ENCODE results near the gene MSH3. TPM values are rescaled to one million over a fixed set of nuclear protein-coding genes. Genes with fewer than 3 reads are reported as not detected.

Gene MSH3
- polyA plus RNA-seq, 2 of the 4 experiments (the other 2 are of a cell fraction): 9.3 to 13.1 TPM

DNA sequence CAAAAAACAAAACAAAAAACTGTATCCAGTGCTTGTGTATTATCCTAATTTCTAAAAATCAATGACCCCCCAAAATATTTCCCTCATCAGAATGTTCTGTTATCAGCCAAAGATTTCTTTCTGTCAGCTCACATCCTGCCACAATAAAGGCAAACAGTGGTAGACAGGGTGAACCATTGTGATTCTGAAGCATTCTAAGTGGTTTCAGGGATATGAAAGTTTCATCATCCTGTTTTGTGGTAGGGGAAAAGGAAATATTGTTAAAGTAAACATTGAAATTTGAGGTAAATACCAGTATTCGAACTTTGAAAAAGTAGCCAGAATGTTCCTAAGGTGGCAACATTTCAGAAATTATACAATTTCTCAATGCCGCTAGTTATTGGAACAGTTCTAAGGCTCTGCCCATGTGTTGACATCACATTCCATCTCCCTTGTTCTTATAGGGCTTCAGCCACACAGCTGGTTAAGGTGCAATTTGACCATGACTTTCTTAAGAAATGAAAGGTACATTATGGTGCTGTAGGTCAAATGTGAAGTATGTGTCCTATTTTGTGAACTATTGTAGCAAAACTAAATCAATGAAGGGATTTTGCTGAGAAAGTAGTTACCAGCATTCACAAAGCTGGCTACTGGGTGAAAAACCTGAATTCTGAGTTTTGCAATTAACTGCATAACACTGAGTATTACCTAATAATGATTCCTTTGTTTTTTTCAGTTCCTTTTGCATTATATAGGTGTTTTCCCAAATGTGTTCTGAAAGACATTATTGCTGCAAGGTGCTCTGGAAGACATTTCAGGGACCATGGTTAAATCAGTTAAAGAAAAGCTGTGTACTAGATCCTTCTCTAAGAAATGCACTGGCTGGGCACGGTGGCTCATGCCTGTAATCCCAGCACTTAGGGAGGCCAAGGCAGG is 198.1 kb downstream of the MSH3 start:
- Histone ChIP-seq H3K27ac (no peak overlapping the region), H3K4me1 (no peaks in the 10 kb centered on the region), H3K4me3 (no peak overlapping the region), H3K4me2 (no peak overlapping the region), H3K9me3 (peaks cover 19% of the 10 kb centered on the region)
- CTCF ChIA-PET: no interaction called here
- TF ChIP-seq RFX5 (IDR thresholded peaks at IDR 0.05) (no peak), HEYL (CRISPR knock-in tag; IDR thresholded peaks at IDR 0.05) (no peak), FOSL2 (IDR thresholded peaks at IDR 0.05) (no peak), FOSL2 (CRISPR knock-in tag; IDR thresholded peaks at IDR 0.05) (no peak), HDAC2 (IDR thresholded peaks at IDR 0.05) (no peak), CBX2 (IDR thresholded peaks at IDR 0.05; ENCODE audit: borderline replicate concordance, low read depth) (no peak), FOSB (CRISPR knock-in tag; IDR thresholded peaks at IDR 0.05) (no peak), POLR2AphosphoS2 (conservative IDR thresholded peaks at IDR 0.05; ENCODE audit: low read length) (no peak), KDM5A (IDR thresholded peaks at IDR 0.05) (no peak)
- TF ChIP-seq, protein P1, sequence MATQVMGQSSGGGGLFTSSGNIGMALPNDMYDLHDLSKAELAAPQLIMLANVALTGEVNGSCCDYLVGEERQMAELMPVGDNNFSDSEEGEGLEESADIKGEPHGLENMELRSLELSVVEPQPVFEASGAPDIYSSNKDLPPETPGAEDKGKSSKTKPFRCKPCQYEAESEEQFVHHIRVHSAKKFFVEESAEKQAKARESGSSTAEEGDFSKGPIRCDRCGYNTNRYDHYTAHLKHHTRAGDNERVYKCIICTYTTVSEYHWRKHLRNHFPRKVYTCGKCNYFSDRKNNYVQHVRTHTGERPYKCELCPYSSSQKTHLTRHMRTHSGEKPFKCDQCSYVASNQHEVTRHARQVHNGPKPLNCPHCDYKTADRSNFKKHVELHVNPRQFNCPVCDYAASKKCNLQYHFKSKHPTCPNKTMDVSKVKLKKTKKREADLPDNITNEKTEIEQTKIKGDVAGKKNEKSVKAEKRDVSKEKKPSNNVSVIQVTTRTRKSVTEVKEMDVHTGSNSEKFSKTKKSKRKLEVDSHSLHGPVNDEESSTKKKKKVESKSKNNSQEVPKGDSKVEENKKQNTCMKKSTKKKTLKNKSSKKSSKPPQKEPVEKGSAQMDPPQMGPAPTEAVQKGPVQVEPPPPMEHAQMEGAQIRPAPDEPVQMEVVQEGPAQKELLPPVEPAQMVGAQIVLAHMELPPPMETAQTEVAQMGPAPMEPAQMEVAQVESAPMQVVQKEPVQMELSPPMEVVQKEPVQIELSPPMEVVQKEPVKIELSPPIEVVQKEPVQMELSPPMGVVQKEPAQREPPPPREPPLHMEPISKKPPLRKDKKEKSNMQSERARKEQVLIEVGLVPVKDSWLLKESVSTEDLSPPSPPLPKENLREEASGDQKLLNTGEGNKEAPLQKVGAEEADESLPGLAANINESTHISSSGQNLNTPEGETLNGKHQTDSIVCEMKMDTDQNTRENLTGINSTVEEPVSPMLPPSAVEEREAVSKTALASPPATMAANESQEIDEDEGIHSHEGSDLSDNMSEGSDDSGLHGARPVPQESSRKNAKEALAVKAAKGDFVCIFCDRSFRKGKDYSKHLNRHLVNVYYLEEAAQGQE (IDR thresholded peaks at IDR 0.05): no peak
- TF ChIP-seq, protein P2, sequence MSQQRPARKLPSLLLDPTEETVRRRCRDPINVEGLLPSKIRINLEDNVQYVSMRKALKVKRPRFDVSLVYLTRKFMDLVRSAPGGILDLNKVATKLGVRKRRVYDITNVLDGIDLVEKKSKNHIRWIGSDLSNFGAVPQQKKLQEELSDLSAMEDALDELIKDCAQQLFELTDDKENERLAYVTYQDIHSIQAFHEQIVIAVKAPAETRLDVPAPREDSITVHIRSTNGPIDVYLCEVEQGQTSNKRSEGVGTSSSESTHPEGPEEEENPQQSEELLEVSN (IDR thresholded peaks at IDR 0.05; ENCODE audit: borderline replicate concordance, low read depth): no peak
- TF ChIP-seq, protein P3, sequence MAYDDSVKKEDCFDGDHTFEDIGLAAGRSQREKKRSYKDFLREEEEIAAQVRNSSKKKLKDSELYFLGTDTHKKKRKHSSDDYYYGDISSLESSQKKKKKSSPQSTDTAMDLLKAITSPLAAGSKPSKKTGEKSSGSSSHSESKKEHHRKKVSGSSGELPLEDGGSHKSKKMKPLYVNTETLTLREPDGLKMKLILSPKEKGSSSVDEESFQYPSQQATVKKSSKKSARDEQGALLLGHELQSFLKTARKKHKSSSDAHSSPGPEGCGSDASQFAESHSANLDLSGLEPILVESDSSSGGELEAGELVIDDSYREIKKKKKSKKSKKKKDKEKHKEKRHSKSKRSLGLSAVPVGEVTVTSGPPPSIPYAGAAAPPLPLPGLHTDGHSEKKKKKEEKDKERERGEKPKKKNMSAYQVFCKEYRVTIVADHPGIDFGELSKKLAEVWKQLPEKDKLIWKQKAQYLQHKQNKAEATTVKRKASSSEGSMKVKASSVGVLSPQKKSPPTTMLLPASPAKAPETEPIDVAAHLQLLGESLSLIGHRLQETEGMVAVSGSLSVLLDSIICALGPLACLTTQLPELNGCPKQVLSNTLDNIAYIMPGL (CRISPR knock-in tag; IDR thresholded peaks at IDR 0.05; ENCODE audit: borderline replicate concordance): no peak
- 80% methylated on average over 3 of the region's 3 CpGs for WGBS (ENCODE audit: missing lambda C conversion rate)
- ATAC-seq: no peak
- no peak for FAIRE-seq
- no peak for DNase-seq (ENCODE audit: low read depth in 1 of 2, low spot score in 1 of 2)
- POLR2A ChIA-PET: no interaction called here

DNA sequence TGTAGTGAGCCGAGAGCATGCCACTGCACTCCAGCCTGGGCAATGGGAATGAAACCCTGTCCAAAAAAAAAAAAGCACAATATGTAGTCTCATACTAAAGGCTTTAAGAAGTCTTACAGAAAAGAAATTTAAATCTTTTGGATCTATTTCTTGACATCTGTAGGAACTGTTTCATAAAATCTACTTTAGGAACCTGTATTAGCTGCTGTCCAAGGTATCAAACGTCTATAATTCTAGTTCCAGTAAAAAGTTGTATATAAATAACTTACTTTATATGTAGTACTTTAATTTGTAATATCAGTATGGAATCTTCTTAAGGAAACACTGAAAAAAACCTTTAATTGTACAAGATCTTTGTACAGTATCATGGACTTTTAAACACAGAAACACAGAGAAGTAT is 199.0 kb downstream of the MSH3 start:
- WGBS (ENCODE audit: missing lambda C conversion rate): 82% methylated on average over 2 of the region's 2 CpGs
- no peak for FAIRE-seq
- no peak overlapping the region for H3K27ac ChIP-seq
- peaks cover 19% of the 10 kb centered on the region for H3K9me3 ChIP-seq
- H3K4me2 ChIP-seq: no peak overlapping the region
- POLR2A ChIA-PET: no interaction called here
- ATAC-seq: no peak
- no peaks in the 10 kb centered on the region for H3K4me1 ChIP-seq
- DNase-seq (ENCODE audit: low read depth in 1 of 2, low spot score in 1 of 2): no peak
- TF ChIP-seq, protein P4, sequence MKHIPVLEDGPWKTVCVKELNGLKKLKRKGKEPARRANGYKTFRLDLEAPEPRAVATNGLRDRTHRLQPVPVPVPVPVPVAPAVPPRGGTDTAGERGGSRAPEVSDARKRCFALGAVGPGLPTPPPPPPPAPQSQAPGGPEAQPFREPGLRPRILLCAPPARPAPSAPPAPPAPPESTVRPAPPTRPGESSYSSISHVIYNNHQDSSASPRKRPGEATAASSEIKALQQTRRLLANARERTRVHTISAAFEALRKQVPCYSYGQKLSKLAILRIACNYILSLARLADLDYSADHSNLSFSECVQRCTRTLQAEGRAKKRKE (CRISPR knock-in tag; IDR thresholded peaks at IDR 0.05; ENCODE audit: low read depth): no peak
- TF ChIP-seq, protein P1 (IDR thresholded peaks at IDR 0.05): peak; percentile 77
- TF ChIP-seq NPAS2 (CRISPR knock-in tag; IDR thresholded peaks at IDR 0.05; ENCODE audit: borderline replicate concordance) (no peak), POLR2AphosphoS2 (conservative IDR thresholded peaks at IDR 0.05; ENCODE audit: low read length) (no peak), CHD2 (IDR thresholded peaks at IDR 0.05; ENCODE audit: low read length, partially characterized antibody) (no peak)
- CTCF ChIA-PET: no interaction called here
- H3K4me3 ChIP-seq: no peak overlapping the region
